Ovary (tissue), 9 donors: ENCODE results near the gene CERK. TPM values are rescaled to one million over a fixed set of nuclear protein-coding genes. Genes with fewer than 3 reads are reported as not detected.

ENCODE experiments used
- DNase-seq, 5 donors: peaks; one replicate each; pipeline ENCODE4 v3.0.0-alpha.2; 2019 to 2020
- H3K27ac ChIP-seq, 2 donors: fragments of 200-600 bp; one replicate each; pipeline versions ENCODE4 v1.5.1 to v1.8.0; 2019 to 2022
- H3K27me3 ChIP-seq: fragments of 200-600 bp; one replicate; pipeline ENCODE4 v1.8.0; 2022
- H3K36me3 ChIP-seq: fragments of 200-600 bp; sonication (generic); one replicate; pipeline ENCODE4 v1.5.1; 2019
- H3K4me1 ChIP-seq: one replicate; pipeline ENCODE4 v1.8.1; 2013; ENCODE audit warnings: mild to moderate bottlenecking, moderate library complexity; ENCODE audit not compliant: insufficient read depth
- H3K4me3 ChIP-seq: fragments of 200-600 bp; sonication (generic); one replicate; pipeline ENCODE4 v1.5.1; 2017
- H3K9me3 ChIP-seq, 2 donors: fragments of 200-600 bp in 1 of 2; sonication (generic) in 1 of 2; one replicate each; pipeline versions ENCODE4 v1.5.1 to v1.8.1; 2013 to 2019; ENCODE audit warnings: mild to moderate bottlenecking in 1 of 2, moderate library complexity in 1 of 2
- CTCF ChIP-seq, 3 donors: fragments of 450-650 bp in 2 of 3; fragments of 200-600 bp in 1 of 3; IDR thresholded peaks; one replicate each; pipeline versions ENCODE4 v1.5.1 to v1.8.0; 2016 to 2022; ENCODE audit warnings: antibody characterized with exemption in 3 of 3, mild to moderate bottlenecking in 1 of 3
- EP300 ChIP-seq: sonication (generic); formaldehyde crosslinking; IDR thresholded peaks from one replicate; pipeline ENCODE4 v1.6.1; 2017; ENCODE audit warnings: antibody characterized with exemption
- POLR2A ChIP-seq: fragments of 450-650 bp; IDR thresholded peaks from one replicate; pipeline ENCODE4 v1.6.1; 2017; ENCODE audit warnings: antibody characterized with exemption, mild to moderate bottlenecking, moderate library complexity
- WGBS, 3 donors: extraction: QIAGEN DNeasy Blood & Tissue Kit in 1 of 3; methylation state at CpG; one replicate each; pipeline versions ENCODE4 v1.1.5 to v1.1.7; 2013 to 2017; 5-methylcytosine and 5-hydroxymethylcytosine counted together
- intact Hi-C, 4 donors: fragments of 100-400 bp; cut with DNase I; formaldehyde crosslinking; loops; one replicate each; pipeline versions ENCODE4 v1.11.0 to v1.15.1; 2022 to 2023
- polyA plus RNA-seq, 2 donors: library from polyadenylated mRNA; stranded (reverse); fragments of 200-250 nt in 1 of 2; fragments of 350-450 nt in 1 of 2; fragmentation: Illumina TruSeq in 1 of 2; extraction: RNeasy Lipid Tissue Mini Kit (QIAGEN cat#74804) in 1 of 2; gene quantifications; one replicate each; pipeline ENCODE4 v1.2.3, GENCODE V29; 2013 to 2014
- total RNA-seq, 7 donors: library from RNA; depleted of rRNA in 2 of 7; stranded (reverse); fragments of >200 nt in 2 of 7; fragmentation: NEBNext Ultra II Directional in 3 of 7; extraction: Animal tissue kit (Norgen Biotek cat#: 25700) in 3 of 7; gene quantifications; one replicate each; pipeline versions ENCODE4 v1.1.0 to v1.2.4, GENCODE V29; 2016 to 2023
- donor health status: DM: no; HTN: no; CAD: no; lungs with moderate emphysema.
- donor health status: DM: no; HTN: no; CAD: no.
- donor health status: Bipolar disorder and iron deficiency.
- donor health status: DM: yes; HTN: yes; CAD: no.
- donor health status: DM: no; HTN: no; CAD: no.
- donor health status: DM: yes; HTN: yes; CAD: no.

The CERK gene
- total and polyA plus RNA-seq, 9 donors: 27.1 to 71.1 (median 46.8) TPM

- H3K4me1 ChIP-seq: peaks cover 6% of the 10 kb centered on the region
- DNase-seq: peak in 1 of 5 donors; percentile 25
- H3K27me3 ChIP-seq: no peaks in the 10 kb centered on the region
- 84 to 90% (median 89%) methylated on average over 17 of the region's 17 CpGs for WGBS, 3 donors
- TF ChIP-seq EP300 (no peak), CTCF (IDR thresholded peaks at IDR 0.05) (no peak), POLR2A (no peak)
- H3K27ac ChIP-seq: peak overlapping the region; percentile 12 to 58
- no peaks in the 10 kb centered on the region for H3K36me3 ChIP-seq
- no peak overlapping the region for H3K4me3 ChIP-seq
- intact Hi-C loops: no loop called here
- H3K9me3 ChIP-seq: no peaks in the 10 kb centered on the region
Observed at GRCh38 chr22:46769191-46769675, 31.2 kb upstream of the CERK start.

DNA sequence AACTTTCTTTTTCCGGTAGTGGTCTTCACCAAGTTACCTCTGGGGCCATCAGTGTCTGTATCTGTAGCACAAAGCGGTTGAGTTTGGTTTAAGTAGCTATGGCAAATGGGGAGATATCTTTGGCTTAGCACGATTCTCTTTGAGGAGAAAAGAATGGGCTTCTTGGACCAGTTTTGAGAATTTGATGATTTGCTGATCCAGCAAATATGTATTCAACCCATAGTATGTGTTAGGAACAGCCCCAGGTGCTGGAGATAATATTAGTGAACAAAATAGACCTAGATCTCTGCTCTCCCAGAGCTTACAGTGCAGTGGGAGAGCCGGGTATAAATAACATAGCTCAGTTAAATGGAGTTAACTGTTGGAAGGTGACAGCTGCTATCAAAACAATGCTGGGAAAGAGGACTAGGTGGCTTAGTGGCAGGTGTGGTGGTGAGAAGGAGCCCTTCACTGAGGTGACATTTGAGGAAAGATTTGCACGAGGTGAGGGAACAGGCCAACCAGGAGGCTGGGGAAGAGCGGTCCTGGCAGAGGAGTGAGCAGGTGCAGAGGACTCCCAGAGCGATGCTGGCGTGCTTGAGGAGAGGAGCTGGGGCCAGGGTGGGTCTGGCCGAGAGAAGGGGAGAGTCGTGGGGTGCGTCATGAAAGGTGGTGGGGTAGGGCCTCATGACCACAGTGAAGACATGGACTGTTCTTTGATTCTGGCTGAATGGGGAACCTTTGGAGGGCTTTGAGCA lies 29.4 kb upstream of the CERK start:
- 93 to 94% (median 94%) methylated on average over 11 of the region's 11 CpGs for WGBS, 3 donors
- DNase-seq: no peak
- Histone ChIP-seq H3K27ac (no peak overlapping the region), H3K27me3 (no peaks in the 10 kb centered on the region), H3K4me1 (peaks cover 7% of the 10 kb centered on the region), H3K36me3 (no peaks in the 10 kb centered on the region), H3K9me3 (no peaks in the 10 kb centered on the region), H3K4me3 (no peak overlapping the region)
- no peak for TF ChIP-seq POLR2A
- intact Hi-C loops: no loop called here

DNA sequence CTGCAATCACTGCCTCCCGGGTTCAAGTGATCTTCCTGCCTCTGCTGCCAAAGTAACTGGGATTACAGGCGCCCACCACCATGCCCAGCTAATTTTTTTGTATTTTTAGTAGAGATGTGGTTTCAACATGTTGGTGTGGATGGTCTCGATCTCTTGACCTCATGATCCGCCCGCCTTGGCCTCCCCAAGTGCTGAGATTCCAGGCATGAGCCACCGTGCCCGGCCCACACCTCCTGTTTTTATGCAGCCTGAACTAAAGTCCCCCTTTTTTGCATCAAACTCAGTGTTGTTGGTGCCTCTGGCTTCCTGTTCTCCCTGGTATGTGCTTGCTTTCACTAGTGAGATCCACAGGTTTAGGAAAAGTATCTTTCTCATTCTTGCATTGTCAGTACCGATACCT lies 28.6 kb upstream of the CERK start:
- H3K9me3 ChIP-seq: no peaks in the 10 kb centered on the region
- intact Hi-C loops: no loop called here
- no peak overlapping the region for H3K27ac ChIP-seq
- peak in 1 of 5 donors; percentile 22 for DNase-seq
- H3K4me3 ChIP-seq: no peak overlapping the region
- H3K36me3 ChIP-seq: no peaks in the 10 kb centered on the region
- no peaks in the 10 kb centered on the region for H3K27me3 ChIP-seq
- 93 to 96% (median 95%) methylated on average over 8 of the region's 8 CpGs for WGBS, 3 donors
- no peak for TF ChIP-seq CTCF (IDR thresholded peaks at IDR 0.05)
- no peak for TF ChIP-seq POLR2A
- no peak for TF ChIP-seq EP300
- peaks cover 7% of the 10 kb centered on the region for H3K4me1 ChIP-seq

GRCh38 chr22:46764779-46765485 lies 26.9 kb upstream of the CERK start:
- Histone ChIP-seq H3K9me3 (no peaks in the 10 kb centered on the region), H3K4me3 (no peak overlapping the region), H3K27me3 (no peaks in the 10 kb centered on the region), H3K4me1 (peaks cover 3% of the 10 kb centered on the region), H3K27ac (no peak overlapping the region), H3K36me3 (no peaks in the 10 kb centered on the region)
- 83 to 90% (median 85%) methylated on average over 6 of the region's 6 CpGs for WGBS, 3 donors
- peak in 1 of 5 donors; percentile 7 for DNase-seq
- no peak for TF ChIP-seq CTCF (IDR thresholded peaks at IDR 0.05)
- TF ChIP-seq POLR2A: no peak
- no peak for TF ChIP-seq EP300
- intact Hi-C loops: no loop called here
